GM21737 (cell line): Measurements from ENCODE around the gene CRTC2.

ENCODE experiments used
- ATAC-seq: cut with Tn5 transposase; IDR thresholded peaks from one replicate; pipeline ENCODE4 v1.9.1; 2021; ENCODE audit warnings: mild to moderate bottlenecking, moderate library complexity; ENCODE audit not compliant: unreplicated experiment

Gene CRTC2

DNA sequence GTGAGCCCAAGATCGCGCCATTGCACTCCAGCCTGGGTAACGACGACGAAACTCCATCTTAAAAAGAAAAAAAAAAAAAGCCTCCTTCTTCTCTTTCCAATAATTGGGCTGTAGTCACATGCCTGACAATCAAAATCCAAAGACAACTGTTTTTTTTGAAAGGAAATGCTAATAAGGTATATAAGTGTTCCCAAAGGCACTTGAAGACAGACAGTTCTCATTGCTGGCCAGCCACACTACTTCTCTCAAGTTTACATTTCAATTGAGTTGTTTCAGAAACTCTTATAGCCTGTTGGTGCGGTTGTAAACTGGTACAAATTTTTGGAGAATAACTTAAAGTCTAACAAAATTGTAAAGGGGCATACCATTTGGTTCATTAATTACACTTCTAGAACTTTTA lies 58.9 kb downstream of the CRTC2 start:
- no peak for ATAC-seq
